HG02759 (cell line): Measurements from ENCODE around the gene MCUR1.
"Not testable (repeated sequence)": the region's sequence is repeated elsewhere in the genome, so short reads cannot be mapped to it uniquely, and the experiment has no call there.

Experiments
- ATAC-seq: cut with Tn5 transposase; IDR thresholded peaks from one replicate; pipeline ENCODE4 v1.9.1; 2021; ENCODE audit warnings: mild to moderate bottlenecking, moderate library complexity; ENCODE audit not compliant: unreplicated experiment

The MCUR1 gene

GRCh38 chr6:13780162-13780561, 34.2 kb downstream of the MCUR1 start:
- not testable (repeated sequence) for ATAC-seq

GRCh38 chr6:13778028-13778427, 36.3 kb downstream of the MCUR1 start:
- ATAC-seq: no peak

- no peak for ATAC-seq
These were observed 37.8 kb downstream of the MCUR1 start for GRCh38 chr6:13776602-13777001.

- ATAC-seq: not testable (repeated sequence)
These were observed 38.9 kb downstream of the MCUR1 start for GRCh38 chr6:13775466-13775865.

- not testable (repeated sequence) for ATAC-seq
These were observed 41.9 kb downstream of the MCUR1 start for GRCh38 chr6:13772358-13773030.

- ATAC-seq: no peak
These were observed 44.7 kb downstream of the MCUR1 start for GRCh38 chr6:13769655-13770053.

- ATAC-seq: no peak
These were observed 45.2 kb downstream of the MCUR1 start for GRCh38 chr6:13769034-13769654.

GRCh38 chr6:13767121-13767808, 47.1 kb downstream of the MCUR1 start:
- no peak for ATAC-seq

GRCh38 chr6:13766201-13766634, 48.1 kb downstream of the MCUR1 start:
- no peak for ATAC-seq

- no peak for ATAC-seq
These were observed 48.8 kb downstream of the MCUR1 start for GRCh38 chr6:13765570-13765969.

- no peak for ATAC-seq
These were observed 49.4 kb downstream of the MCUR1 start for GRCh38 chr6:13764996-13765395.

- ATAC-seq: peak; percentile 53
These were observed 50.5 kb downstream of the MCUR1 start for GRCh38 chr6:13763740-13764381.

- ATAC-seq: no peak
These were observed 51.5 kb downstream of the MCUR1 start for GRCh38 chr6:13762611-13763441.

- no peak for ATAC-seq
These were observed 52.9 kb downstream of the MCUR1 start for GRCh38 chr6:13761361-13762036.

GRCh38 chr6:13760307-13761304, 53.8 kb downstream of the MCUR1 start:
- no peak for ATAC-seq

- ATAC-seq: no peak
These were observed 55.3 kb downstream of the MCUR1 start for GRCh38 chr6:13759025-13759424.

GRCh38 chr6:13754644-13755043, 59.7 kb downstream of the MCUR1 start:
- no peak for ATAC-seq

GRCh38 chr6:13743736-13744127, 70.6 kb downstream of the MCUR1 start:
- ATAC-seq: no peak
